Kasumi-1 (cell line): Measurements from ENCODE around the gene SGCA.
A peak's percentile ranks its signal among the peaks of the same experiment; 100 is the strongest.

Experiments used
- DNase-seq, 2 experiments: peaks; one replicate each; lab custom pipeline; 2025; lab: John Stamatoyannopoulos, UW

SGCA gene

GRCh38 chr17:50194934-50195865, 29.4 kb downstream of the SGCA start:
- DNase-seq, result no peak

GRCh38 chr17:50196036-50196435, 30.2 kb downstream of the SGCA start:
- no peak for DNase-seq

GRCh38 chr17:50196826-50197225, 31.0 kb downstream of the SGCA start:
- no peak for DNase-seq

GRCh38 chr17:50198026-50198669, 32.3 kb downstream of the SGCA start:
- peak; percentile 79 to 92 for DNase-seq

- DNase-seq, result no peak
Observed at GRCh38 chr17:50199211-50199802, 33.5 kb downstream of the SGCA start.

- peak; percentile 70 to 77 for DNase-seq
Observed at GRCh38 chr17:50199803-50200456, 34.1 kb downstream of the SGCA start.

GRCh38 chr17:50200457-50201275, 34.9 kb downstream of the SGCA start:
- DNase-seq, result peak; percentile 81 to 90

GRCh38 chr17:50201276-50201854, 35.6 kb downstream of the SGCA start, which contains the start of gene COL1A1:
Gene COL1A1 (minus strand): TSS chr17:50201631. CDS start chr17:50201513, 118 bp downstream.
- no peak for DNase-seq

- DNase-seq, result no peak
Observed at GRCh38 chr17:50203086-50203485, 37.3 kb downstream of the SGCA start.

- DNase-seq, result no peak
Observed at GRCh38 chr17:50203604-50204345, 38.0 kb downstream of the SGCA start.

GRCh38 chr17:50204431-50204830, 38.6 kb downstream of the SGCA start:
- DNase-seq, result no peak

GRCh38 chr17:50205111-50205962, 39.5 kb downstream of the SGCA start:
- no peak for DNase-seq

GRCh38 chr17:50205963-50206505, 40.2 kb downstream of the SGCA start:
- no peak for DNase-seq

- no peak for DNase-seq
Observed at GRCh38 chr17:50206604-50207293, 40.9 kb downstream of the SGCA start.

GRCh38 chr17:50207315-50207714, 41.5 kb downstream of the SGCA start:
- DNase-seq, result no peak

GRCh38 chr17:50207792-50208567, 42.2 kb downstream of the SGCA start:
- no peak for DNase-seq

GRCh38 chr17:50208611-50209061, 42.8 kb downstream of the SGCA start:
- no peak for DNase-seq

- no peak for DNase-seq
Observed at GRCh38 chr17:50209133-50209471, 43.3 kb downstream of the SGCA start.
